ENCODE data around the gene INO80B.

- TF ChIP-seq REST (IDR thresholded peaks at IDR 0.05; ENCODE audit: low read depth) (no peak), TAF1 (IDR thresholded peaks at IDR 0.05; ENCODE audit: low read depth) (no peak), RAD21 (IDR thresholded peaks at IDR 0.05; ENCODE audit: low read depth) (no peak), TEAD4 (IDR thresholded peaks at IDR 0.05) (no peak), CREB1 (IDR thresholded peaks at IDR 0.05; ENCODE audit: low read depth) (no peak), TCF12 (IDR thresholded peaks at IDR 0.05; ENCODE audit: low read depth) (no peak), FOXM1 (IDR thresholded peaks at IDR 0.05; ENCODE audit: borderline replicate concordance, low read depth) (no peak), MAX (IDR thresholded peaks at IDR 0.05) (no peak)
Measured at GRCh38 chr2:74462054-74462785, 7.3 kb downstream of the INO80B start.

Data from Ishikawa (cell line).